ENCODE measurements around the gene KLHL30.

Gene KLHL30

DNA sequence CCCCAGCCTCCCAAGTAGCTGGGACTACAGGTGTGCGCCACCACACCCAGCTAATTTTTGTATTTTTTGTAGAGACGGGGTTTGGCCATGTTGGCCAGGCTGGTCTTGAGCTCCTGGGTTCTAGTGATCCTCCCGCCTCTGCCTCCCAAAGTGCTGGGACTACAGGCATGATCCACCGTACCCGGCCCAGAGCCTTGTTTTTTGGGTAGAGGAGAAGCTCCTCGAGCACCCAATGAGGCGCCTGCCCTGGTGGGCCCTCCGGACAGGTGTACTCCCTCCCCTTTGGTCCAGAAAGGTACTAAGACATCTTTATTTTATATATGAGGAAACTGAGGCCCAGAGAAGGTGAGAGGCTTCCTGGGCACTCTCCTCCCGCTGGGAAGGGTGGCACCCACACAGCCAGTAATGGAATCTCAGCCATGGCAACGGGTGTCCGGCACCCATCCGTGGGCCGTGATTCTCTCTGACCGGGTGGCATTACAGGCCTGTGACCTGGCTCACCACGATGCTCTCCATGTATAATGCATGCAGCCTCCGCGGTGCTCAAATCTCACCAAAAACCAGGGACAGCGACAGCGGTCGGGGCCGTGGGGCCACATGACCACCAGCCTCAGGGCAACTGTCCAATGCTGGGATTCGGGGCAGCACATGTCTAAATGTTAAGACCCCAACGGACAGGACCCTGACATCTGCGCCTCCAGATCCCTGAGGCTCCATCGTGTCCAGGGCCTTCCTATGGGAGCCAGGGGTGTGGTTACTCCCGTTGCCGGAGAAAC, 16.8 kb upstream of the KLHL30 start:
- no peak for DNase-seq

DNA sequence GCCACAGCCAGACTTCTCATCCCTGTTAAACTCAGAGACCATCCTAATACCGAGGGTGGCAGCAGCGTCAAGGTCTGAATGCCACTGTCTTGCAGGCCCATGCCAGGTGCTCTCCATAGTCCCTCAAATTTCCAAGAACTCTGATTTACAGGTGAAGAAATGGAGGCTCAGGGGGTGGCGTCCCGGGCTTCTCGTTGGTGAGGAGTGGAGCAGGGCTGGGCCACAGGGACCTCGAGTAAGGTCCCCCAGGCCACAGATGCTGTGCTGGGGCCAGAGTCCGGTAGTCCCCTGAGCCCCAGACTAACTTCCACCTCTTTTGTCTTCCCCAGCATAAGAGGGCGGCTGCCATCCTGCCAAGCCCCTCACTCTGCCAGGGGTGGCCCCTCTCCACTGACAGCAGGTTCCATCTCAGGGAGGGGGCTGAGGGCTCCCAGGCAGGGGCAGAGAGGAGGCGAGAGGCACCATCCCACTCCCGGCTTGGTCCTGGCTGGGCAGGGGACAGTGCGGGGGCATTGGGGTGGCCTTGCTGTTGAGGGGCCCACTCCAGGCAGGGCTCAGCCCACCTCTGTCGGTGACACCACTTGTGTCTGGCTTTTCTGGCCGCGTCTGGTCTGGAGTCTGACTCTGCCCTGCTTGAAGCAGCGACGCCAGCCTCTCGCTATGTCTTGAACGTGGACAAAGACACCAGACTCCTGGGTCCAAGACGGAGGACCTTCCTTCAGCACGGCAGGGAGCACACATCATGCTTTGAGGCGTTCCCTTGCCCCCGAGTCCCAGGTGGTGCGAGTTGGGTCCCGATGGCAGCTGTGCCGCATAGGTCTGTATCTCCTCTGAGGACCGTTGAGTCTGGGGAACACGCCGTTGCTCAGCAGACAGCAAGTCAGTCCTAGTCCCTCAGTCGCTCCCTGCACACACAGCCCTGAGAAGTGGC, 15.9 kb upstream of the KLHL30 start:
- no peak for DNase-seq

DNA sequence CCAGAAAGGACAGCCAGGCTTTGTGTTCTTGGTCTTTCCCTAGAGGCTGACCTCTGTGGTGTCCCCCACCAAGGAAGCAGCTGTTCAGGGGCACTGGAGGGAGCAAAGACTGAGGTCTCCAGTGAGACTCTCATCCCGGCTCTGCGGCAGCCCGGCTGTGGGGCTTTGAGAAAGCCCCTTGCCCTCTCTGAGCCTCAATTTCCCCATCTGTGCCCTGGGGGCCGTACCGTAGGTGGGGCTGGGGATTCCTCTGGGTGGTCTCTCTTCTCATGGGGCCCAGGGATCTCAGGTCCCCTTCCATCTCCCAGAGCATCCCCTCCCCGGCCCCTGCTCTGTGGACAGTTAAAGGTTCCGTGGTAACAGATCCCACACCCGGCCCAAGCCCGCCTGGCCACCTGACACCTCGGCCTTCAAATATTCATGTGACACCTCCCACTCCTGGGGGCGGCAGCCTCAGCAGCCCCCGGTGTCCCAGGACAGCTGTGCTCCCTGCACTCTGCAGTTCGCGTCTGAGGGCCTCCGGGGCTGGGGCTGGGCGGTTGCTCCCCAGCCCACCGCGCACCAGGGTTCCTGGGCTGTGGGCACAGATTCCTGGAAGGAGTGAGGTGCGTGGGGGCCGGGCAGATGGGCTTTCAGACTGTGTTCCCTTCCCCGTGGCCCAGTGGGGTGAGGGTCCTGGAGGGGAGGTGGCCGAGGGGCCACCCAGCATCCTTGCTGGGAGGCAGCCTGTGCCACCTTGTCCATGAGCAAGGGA, 15.1 kb upstream of the KLHL30 start:
- DNase-seq = no peak

DNA sequence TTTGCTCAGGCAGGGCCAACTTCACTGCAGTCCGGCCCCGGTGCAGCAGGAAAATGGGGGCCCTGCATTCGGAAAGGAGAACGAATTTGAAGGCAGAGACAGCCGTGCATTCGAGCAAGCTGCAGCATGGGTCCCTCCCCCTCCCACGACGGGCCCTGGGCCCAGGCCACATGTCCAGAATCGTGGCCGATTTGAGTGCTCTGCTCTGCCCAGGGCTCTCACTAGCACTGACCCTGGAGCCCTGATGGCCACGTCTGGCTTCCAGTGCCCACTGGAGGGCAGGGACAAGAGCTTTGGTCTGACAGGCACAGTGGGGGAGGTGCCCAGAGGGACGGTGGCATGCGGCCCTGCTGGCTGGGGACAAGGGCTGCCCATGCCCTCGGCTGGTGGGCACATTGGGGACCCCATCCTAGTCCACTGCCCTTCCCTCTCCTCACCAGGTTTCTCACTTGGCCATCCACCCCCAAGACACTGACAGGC, 14.4 kb upstream of the KLHL30 start:
- no peak for DNase-seq

DNA sequence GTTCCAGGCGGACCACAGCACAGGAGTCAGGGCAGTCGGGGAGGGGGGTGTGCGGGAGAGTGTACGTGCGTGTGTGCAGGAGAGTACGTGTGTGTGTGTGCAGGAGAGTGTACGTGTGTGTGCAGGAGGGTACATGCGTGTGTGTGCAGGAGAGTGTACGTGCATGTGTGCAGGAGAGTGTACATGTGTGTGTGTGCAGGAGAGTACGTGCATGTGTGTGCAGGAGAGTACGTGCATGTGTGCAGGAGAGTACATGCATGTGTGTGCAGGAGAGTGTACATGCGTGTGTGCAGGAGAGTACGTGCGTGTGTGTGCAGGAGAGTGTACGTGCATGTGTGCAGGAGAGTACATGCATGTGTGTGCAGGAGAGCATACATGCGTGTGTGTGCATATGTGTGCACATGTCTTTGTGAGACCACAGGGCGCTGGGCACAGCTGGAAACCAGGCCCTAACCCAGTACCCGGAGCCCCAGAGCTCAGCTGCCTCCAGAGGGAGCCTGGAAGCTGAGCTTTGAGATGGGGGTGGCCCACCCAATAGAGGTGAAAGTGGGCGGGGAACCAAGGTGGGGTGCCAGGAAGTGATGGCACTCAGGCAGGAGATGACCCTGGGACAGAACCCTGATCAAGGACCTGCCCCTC, 13.9 kb upstream of the KLHL30 start:
- no peak for DNase-seq

DNA sequence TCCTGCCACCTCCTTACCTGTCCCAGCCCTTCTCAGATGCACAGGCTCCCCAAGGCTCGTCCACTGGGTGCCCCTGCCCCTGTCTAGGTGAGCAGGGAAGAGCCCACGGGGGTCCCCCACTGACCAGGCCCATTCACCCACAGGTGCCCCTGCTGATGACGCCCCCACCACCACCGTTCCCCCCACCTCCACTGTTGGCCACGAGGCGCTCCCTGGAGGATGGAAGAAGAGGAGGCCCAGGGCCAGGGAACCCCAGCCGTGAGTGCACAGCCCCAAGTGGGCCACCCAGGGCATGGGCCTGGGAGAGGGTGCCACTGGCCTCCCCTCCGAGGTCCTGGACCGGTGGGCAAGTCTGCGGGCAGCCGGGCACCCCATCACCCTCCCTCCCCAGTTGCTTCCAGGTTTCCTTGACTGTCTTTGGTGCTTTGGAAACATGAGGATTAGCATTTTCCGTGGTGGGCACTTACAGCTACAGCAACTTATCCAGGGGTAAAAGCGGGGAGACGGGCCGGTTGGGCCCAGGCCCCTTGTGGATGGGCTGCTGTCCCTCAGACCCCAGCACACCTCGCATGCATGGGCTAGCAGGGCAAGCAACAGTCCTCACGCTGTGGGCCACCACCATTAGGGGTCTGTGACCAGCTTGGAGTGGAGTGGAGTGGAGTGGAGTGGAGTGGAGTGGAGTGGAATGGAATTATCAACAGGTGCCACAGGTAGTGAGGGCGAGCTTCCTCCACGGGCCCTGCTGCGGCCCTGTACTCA, 13.2 kb upstream of the KLHL30 start:
- no peak for DNase-seq

DNA sequence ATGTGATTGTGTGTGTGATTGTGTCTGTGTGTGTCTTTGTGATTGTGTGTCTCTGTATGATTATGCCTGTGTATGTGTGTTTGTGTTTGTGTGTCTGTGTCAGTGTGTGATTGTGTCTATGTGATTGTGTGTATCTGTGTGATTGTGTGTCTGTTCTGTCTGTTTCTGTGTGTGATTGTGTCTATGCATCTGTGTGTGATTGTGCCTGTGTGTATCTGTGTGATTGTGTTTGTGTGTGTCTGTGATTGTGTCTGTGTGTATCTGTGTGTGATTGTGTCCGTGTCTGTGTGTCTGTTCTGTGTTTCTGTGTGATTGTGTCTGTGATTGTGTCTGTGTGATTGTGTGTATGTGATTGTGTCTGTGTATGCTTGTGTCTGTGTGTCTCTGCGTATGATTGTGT, 12.1 kb upstream of the KLHL30 start:
- DNase-seq = no peak

DNA sequence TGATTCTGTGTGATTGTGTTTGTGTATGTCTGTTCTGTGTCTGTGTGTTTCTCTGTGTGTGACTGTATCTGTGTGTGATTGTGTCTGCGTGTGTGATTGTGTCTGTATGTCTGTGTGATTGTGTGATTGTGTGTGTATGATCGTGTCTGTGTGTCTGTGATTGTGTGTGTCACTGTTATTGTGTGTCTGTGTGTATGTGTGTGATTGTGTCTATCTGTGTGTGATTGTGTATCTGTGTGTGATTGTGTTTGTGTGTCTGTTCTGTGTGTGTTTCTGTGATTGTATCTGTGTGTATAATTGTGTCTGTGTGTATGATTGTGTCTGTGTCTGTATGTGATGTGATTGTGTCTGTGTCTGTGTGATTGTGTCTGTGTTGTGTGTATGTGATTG, 11.7 kb upstream of the KLHL30 start:
- no peak for DNase-seq

DNA sequence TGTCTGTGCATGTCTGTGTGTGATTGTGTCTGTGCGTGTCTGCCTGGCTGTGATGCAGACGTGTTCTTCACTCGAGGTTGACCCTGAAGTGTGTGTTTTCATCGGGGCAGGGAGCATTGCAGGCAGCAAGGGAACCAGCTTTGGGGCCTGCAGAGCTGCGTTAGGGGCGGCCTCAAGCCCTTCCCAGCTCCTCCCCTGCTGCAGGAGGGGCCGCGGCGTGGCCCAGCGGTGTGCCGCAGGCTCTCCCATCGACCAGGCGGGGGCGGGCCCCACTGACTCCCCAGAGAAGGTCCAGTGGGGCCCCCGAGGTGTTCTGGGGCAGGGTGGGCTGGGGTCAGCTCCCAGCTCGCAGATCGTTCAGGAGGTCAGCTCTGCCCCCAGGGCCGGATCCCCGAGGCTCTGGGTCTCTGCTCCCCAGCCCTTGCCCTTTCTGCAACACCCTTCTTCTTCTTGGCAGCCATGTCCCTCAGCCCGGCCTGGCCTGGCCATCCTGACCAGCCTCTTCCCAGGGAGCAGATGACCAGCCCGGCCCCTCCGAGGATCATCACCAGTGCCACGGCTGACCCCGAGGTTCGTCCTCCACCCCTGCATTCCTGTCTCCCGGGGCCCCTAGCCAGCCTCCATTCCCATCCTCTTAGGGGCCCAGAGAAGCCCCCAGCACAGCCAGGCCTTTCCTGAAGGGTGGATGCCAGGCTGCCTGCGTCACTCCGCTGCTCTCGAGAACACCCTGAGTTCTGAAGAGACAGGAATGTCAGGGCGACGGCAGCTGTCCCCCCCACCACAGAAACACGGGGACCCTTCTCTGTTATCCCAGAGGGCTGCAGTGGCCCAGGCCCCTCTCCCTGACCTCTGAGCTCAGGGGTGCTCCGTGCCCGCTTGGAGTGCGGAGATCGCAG, 11.1 kb upstream of the KLHL30 start:
- no peak for DNase-seq

DNA sequence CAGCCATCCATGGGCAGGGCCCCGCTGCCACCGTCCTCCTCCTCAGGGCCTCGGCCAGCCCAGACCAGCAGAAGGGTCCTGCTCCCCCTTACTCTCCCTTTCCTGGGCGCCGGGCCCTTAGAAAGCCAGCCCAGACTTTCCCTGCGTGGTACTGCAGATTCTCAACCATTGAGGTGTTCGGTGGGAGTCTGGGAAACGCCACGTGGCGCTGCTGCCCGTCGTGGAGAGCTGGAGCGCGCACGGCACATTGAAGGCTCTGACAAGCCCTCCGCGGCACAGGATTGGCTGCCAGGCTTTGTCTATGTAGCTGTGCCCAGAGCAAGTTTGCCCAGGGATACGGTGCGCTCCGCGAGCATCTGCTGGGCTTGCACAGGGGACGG, 10.4 kb upstream of the KLHL30 start:
- DNase-seq = no peak

DNA sequence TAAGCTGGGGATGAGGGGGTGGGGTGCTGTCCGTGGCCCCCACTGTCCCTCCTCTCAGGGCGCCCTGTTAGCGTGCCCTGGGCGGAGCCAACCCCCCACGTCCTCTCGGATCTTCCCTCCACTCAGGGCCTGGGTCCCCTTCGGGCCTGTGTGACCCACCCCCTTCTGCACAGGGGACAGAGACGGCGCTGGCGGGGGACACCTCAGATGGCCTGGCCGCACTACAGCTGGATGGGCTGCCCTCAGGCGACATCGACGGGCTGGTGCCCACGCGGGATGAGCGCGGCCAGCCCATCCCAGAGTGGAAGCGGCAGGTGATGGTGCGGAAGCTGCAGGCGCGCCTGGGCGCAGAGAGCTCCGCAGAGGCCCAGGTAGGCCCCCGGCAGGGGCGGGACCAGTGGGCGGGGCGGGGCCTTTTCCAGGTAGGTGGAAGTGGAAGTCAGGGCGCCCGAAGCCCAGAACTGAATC, 9.9 kb upstream of the KLHL30 start:
- DNase-seq = no peak

DNA sequence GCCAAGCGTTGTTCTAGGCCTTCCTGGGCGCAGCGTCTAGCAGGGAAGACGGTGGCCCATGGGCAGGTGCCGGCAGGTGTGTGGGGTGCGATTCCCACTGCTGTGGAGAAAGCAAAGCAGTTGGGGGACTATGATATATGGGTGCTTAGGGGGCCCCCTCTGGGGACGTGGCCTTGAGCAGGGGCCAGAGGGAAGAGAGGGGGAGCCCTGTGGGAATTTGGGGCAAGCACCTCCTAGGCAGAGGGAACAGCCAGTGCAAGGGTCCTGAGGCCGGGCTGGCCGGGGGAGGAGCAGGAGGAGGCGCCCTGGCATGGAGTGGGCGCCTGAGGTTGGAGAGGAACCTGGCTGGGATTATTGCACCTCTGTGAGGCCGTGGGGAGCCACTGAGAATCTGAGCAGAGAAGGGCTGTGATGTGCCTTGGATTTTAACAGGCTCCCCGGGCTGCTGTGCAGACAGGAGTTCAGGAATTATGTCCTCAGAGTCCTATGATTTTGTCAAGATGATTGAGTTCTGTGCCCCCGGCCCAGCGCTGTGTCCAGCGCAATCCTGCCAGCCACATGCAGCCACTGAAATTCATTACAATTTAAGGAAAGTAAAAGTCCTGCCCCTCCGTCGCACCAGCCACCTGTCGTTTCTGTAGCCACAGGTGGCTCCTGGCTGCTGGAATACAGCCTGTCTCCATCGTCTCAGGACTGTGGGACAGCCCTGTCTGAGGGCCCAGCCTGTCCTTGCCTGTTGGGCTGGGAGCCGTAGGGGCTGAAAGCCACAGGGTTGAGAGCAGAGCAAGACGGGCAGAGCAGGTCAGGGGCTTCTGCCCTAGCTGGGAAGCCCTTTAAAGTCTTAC, 9.1 kb upstream of the KLHL30 start:
- DNase-seq = no peak

DNA sequence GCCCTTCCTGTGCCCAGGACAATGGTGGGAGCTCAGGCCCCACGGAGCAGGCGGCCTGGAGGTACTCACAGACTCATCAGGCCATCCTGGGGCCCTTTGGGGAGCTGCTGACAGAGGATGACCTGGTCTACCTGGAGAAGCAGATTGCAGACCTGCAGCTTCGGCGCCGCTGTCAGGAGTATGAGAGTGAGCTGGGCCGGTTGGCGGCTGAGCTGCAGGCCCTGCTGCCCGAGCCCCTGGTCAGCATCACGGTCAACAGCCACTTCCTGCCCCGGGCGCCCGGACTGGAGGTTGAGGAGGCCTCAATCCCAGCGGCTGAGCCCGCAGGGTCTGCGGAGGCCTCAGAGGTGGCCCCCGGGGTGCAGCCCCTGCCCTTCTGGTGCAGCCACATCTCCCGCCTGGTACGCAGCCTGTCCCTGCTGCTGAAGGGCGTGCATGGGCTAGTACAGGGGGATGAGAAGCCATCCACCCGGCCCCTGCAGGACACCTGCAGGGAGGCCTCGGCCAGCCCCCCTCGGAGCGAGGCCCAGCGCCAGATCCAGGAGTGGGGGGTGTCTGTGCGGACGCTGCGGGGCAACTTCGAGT, 8.3 kb upstream of the KLHL30 start:
- no peak for DNase-seq

DNA sequence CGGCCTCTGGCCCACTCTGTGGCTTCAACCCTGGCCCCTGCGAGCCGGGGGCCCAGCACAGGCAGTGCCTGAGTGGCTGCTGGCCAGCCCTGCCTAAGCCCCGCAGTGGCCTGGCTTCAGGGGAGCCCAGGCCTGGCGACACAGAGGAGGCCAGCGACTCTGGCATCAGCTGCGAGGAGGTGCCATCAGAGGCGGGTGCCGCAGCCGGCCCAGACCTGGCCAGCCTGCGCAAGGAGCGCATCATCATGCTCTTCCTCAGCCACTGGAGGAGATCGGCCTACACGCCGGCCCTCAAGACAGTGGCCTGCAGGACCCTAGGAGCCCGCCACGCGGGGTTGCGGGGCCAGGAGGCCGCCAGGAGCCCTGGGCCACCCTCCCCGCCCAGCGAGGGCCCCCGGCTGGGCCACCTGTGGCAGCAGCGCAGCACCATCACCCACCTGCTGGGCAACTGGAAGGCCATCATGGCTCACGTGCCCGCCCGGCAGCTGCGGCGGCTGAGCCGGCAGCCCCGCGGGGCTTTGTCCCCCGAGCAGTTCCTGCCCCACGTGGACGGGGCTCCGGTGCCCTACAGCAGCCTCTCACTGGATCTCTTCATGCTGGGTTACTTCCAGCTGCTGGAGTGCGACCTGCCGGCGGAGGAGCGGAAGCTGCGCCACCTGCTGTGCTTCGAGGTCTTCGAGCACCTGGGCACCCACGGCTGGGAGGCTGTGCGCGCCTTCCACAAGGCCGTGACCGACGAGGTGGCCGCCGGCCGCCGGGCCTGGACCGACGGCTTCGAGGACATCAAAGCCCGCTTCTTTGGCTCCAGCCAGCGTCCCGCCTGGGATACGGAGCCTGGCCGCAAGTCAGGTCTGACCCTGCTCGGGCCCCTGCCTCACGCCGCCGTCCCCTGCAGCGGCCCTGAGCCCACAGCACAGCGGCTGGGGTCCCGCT, 7.5 kb upstream of the KLHL30 start:
- DNase-seq = no peak

DNA sequence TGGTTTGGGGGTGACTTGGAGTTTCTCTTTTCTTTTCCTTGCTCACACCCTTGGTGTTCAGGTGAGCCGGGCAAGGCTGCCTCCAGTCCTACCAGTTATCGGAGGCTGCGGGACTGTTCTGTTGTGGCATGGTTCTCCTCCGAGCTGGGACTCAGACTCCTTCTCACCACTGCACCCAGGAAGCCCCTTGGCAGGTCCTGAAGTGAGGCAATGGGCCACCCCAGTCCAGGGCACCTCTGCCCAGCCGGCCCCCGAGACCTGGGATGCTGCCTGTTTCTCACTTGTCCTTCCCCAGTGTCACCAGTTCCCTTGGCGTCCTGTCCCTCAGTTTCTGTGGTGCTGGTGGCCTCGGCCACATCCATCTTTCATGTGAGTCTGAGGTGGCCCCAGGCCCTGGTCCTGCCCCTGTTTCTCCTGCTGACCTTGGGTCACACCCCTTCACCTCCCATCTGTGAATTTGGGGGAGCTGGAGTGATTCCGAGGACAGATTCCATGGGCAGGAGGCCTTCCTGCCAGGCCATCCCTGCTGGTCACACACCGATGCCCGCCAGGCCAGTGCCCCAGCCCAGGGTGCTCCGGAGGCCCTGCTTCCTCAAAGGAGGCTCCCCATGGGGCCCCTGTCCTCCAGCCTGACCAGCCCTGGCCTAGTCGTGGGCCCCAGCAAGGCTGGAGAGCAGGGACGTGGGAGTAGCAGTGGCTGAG, 6.6 kb upstream of the KLHL30 start:
- no peak for DNase-seq

DNA sequence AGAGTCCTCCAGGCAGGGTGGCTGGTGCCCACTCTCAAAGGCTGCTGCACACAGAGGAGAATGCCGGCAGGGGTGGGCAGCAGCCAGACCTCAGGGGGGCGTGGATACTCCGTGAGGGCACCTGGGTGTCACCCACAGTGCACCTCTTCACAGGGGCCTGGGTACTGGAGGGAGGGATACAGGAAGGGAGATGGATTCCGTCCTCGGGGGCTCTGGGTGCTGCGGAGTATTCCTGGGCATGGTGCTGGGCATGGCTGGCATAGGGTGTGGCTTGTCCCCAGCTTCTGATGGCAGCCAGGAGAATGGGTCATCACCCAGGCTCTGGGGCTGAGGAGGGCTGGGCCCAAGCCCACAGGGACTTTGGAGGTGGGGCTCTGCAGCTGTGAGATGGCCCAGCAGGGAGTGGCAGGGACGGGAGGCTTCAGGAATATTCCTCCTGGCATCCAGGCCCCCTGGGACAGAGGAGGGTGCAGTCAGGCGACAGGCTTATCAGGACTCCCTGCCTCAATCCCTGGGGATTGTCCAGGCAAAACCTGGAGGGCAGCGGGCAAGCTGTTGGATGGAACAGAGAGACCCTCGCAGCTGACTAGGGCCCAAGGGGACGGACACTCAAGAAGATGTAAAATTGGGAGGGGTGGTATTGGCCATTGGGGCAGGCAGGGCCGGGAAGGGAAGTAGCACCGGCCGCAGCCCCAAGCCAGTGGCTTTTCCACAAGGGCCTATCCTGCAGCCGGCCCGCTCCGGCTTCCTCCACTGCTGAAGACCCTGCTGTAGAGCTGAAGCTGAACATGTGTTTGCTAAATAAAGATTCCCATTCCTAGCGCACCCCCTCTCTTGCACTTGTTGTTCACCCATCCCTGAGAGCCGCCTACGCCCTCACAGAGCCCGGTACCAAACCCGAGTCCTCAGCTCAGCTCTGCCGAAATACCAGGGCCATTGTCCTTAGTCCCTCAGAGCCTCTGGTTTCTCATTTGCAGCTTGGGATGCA, 5.7 kb upstream of the KLHL30 start:
- DNase-seq = no peak
